K562 (cell line): ENCODE data around the gene CCDC148. TPM values are rescaled to one million over a fixed set of nuclear protein-coding genes. Genes with fewer than 3 reads are reported as not detected.

Source experiments
- ATAC-seq: fragments of 200-7000 bp; cut with Tn5 transposase; 3 replicates; pipeline ENCODE4 v1.9.1; 2020; ENCODE audit warnings: moderate library complexity
- BruUV-seq: library from RNA; stranded (reverse); fragments of 400-500 nt; replicated peaks from 2 replicates; lab custom pipeline; 2021; lab: Mats Ljungman, UMichigan
- CTCF ChIA-PET: fragments of 300-600 bp; formaldehyde crosslinking; extraction: SDS; loops from one replicate; lab custom pipeline; 2021; ENCODE audit warnings: low intra/inter-chr PET ratio; lab: Yijun Ruan, JAX
- POLR2A ChIA-PET: fragments of 300-600, 350-650 bp; sonication (Branson Sonifier 250); formaldehyde crosslinking; extraction: SDS; loops from one replicate; lab custom pipeline; 2021; ENCODE audit warnings: antibody characterized with exemption, inconsistent platforms; lab: Yijun Ruan, JAX
- DNase-seq, 4 experiments: peaks; one replicate each; pipeline versions ENCODE4 v3.0.0 to v3.0.0-alpha.2; 2011 to 2018; ENCODE audit warnings: low spot score in 3 of 4, mixed read lengths in 3 of 4; ENCODE audit errors: extremely low read depth in 1 of 4
- FAIRE-seq: peaks from 2 replicates; lab custom pipeline; 2011; peaks lifted over from hg19 to GRCh38; lab: Jason Lieb, UNC
- H2AFZ ChIP-seq: 2 replicates; pipeline ENCODE4 v1.6.0; 2011; ENCODE audit warnings: low read depth, low read length, control low read depth, inconsistent platforms
- H3K27ac ChIP-seq: fragments of 200-600 bp; 3 replicates; pipeline ENCODE4 v1.8.0; 2011; ENCODE audit warnings: low read depth, mild to moderate bottlenecking, control low read depth, inconsistent platforms, low read length, moderate library complexity, mixed read lengths; ENCODE audit errors: extremely low read depth
- H3K27me3 ChIP-seq, 2 experiments: fragments of 300-600 bp in 1 of 2; 2 replicates in 1 of 2; 3 replicates in 1 of 2; pipeline versions ENCODE4 v1.6.0 to v1.8.0; 2011; ENCODE audit warnings: inconsistent platforms in 2 of 2, low read length in 2 of 2, mild to moderate bottlenecking in 1 of 2, mixed read lengths in 1 of 2, moderate library complexity in 1 of 2; ENCODE audit not compliant: control insufficient read depth in 2 of 2, insufficient read depth in 2 of 2
- H3K36me3 ChIP-seq: fragments of 300-600 bp; 3 replicates; pipeline ENCODE4 v1.8.0; 2011; ENCODE audit warnings: mild to moderate bottlenecking, low read length, inconsistent platforms; ENCODE audit not compliant: control insufficient read depth, insufficient read depth
- H3K4me1 ChIP-seq, 2 experiments: fragments of 200-600 bp in 1 of 2; replicated peaks in 1 of 2; 2 replicates in 1 of 2; 3 replicates in 1 of 2; pipeline versions ENCODE4 v1.5.1 to v1.8.0; 2011; ENCODE audit warnings: inconsistent platforms in 2 of 2, low read length in 2 of 2, mild to moderate bottlenecking in 1 of 2, mixed read lengths in 1 of 2, moderate library complexity in 1 of 2; ENCODE audit not compliant: control insufficient read depth in 2 of 2, insufficient read depth in 2 of 2
- H3K4me2 ChIP-seq: 2 replicates; pipeline ENCODE4 v1.6.1; 2011; ENCODE audit warnings: low read length, control low read depth, inconsistent platforms, mixed read lengths; ENCODE audit not compliant: insufficient read depth
- H3K4me3 ChIP-seq: fragments of 200-600 bp; sonication (generic), shearing (Covaris generic); 2 replicates; pipeline ENCODE4 v1.5.1; 2016; ENCODE audit warnings: control low read depth, inconsistent platforms
- H3K79me2 ChIP-seq: fragments of 200-600 bp; 3 replicates; pipeline ENCODE4 v1.8.0; 2011; ENCODE audit warnings: low read length, inconsistent platforms; ENCODE audit not compliant: control insufficient read depth, insufficient read depth
- H3K9ac ChIP-seq, 2 experiments: 2 replicates each; pipeline versions ENCODE4 v1.6.0 to v1.6.1; 2011; ENCODE audit warnings: low read depth in 2 of 2, low read length in 2 of 2, control low read depth in 1 of 2, inconsistent platforms in 1 of 2, mild to moderate bottlenecking in 1 of 2, mixed read lengths in 1 of 2; ENCODE audit not compliant: insufficient read depth in 1 of 2
- H3K9me1 ChIP-seq: one replicate; pipeline ENCODE4 v1.6.0; 2011; ENCODE audit warnings: inconsistent platforms, mild to moderate bottlenecking, low read length, moderate library complexity; ENCODE audit not compliant: control insufficient read depth, insufficient read depth
- H3K9me3 ChIP-seq: replicated peaks from 2 replicates; pipeline ENCODE4 v1.5.1; 2011; ENCODE audit warnings: low read depth, low read length, inconsistent platforms; ENCODE audit not compliant: control insufficient read depth, insufficient read depth
- H4K20me1 ChIP-seq: replicated peaks from 2 replicates; pipeline ENCODE4 v1.6.1; 2011; ENCODE audit warnings: low read length, inconsistent platforms, mixed read lengths; ENCODE audit not compliant: control insufficient read depth, insufficient read depth
- BMI1 ChIP-seq: fragments of 150-350 bp; IDR thresholded peaks from 2 replicates; pipeline ENCODE4 v1.6.1; 2014; ENCODE audit warnings: low read length
- CBX1 ChIP-seq: sonication (generic); IDR thresholded peaks from 2 replicates; pipeline ENCODE4 v1.6.1; 2016; ENCODE audit warnings: antibody characterized with exemption, low read depth, mild to moderate bottlenecking
- ELF4 ChIP-seq: fragments of 450-650 bp; formaldehyde crosslinking; IDR thresholded peaks from 2 replicates; pipeline ENCODE4 v1.4.0; 2022; ENCODE audit warnings: missing genetic modification characterization
- GATA2 ChIP-seq: sonication (generic); formaldehyde crosslinking; IDR thresholded peaks from 2 replicates; pipeline ENCODE4 v1.4.0; 2020; ENCODE audit warnings: mild to moderate bottlenecking, missing genetic modification reagents
- KDM5B ChIP-seq: fragments of 200-600 bp; sonication (generic); IDR thresholded peaks from 2 replicates; pipeline ENCODE4 v1.6.1; 2012; ENCODE audit warnings: low read depth, mild to moderate bottlenecking, moderate library complexity, low read length, control low read depth, inconsistent platforms; ENCODE audit not compliant: insufficient replicate concordance
- NCOA6 ChIP-seq: fragments of 450-650 bp; IDR thresholded peaks from 2 replicates; pipeline ENCODE4 v1.6.1; 2017; ENCODE audit warnings: mild to moderate bottlenecking
- NFE2L1 ChIP-seq: fragments of 450-650 bp; IDR thresholded peaks from 2 replicates; pipeline ENCODE4 v1.6.1; 2016; ENCODE audit warnings: missing genetic modification characterization, low read depth, mild to moderate bottlenecking, missing compliant biosample characterization, moderate library complexity, borderline replicate concordance
- PCBP1 ChIP-seq: fragments of 200-400 bp; formaldehyde crosslinking; IDR thresholded peaks from 2 replicates; pipeline ENCODE4 v1.6.1; 2018; ENCODE audit warnings: mild to moderate bottlenecking, low read depth, low read length; ENCODE audit not compliant: poor library complexity, severe bottlenecking
- TBL1XR1 ChIP-seq, 2 experiments: IDR thresholded peaks; 2 replicates each; pipeline ENCODE4 v1.6.1; 2012; ENCODE audit warnings: improper control_type of control experiment in 2 of 2, low read length in 2 of 2, mild to moderate bottlenecking in 1 of 2
- ZNF184 ChIP-seq: sonication (generic); formaldehyde crosslinking; IDR thresholded peaks from 2 replicates; pipeline ENCODE4 v1.5.0; 2020; ENCODE audit warnings: missing genetic modification reagents
- ZNF699 ChIP-seq: fragments of 250-450 bp; sonication (Bioruptor Pico); IDR thresholded peaks from 2 replicates; pipeline ENCODE4 v1.8.0; 2021; ENCODE audit warnings: mild to moderate bottlenecking, moderate library complexity; ENCODE audit not compliant: insufficient replicate concordance
- ZNF740 ChIP-seq, 3 experiments: fragments of 200-800 bp in 1 of 3; sonication (Bioruptor generic) in 1 of 3; sonication (generic) in 1 of 3; formaldehyde crosslinking in 1 of 3; IDR thresholded peaks; 2 replicates each; pipeline versions ENCODE4 v1.6.1 to v1.8.0; 2016 to 2022; ENCODE audit warnings: mild to moderate bottlenecking in 2 of 3, missing compliant biosample characterization in 2 of 3, missing genetic modification characterization in 2 of 3, missing genetic modification reagents in 1 of 3
- WGBS: fragments of 100-300 bp; shearing (Covaris generic); methylation state at CpG from one replicate; pipeline ENCODE4 v1.1.6; 2016; ENCODE audit warnings: low coverage, mixed read lengths; ENCODE audit not compliant: insufficient coverage; ENCODE audit errors: missing lambda C conversion rate; 5-methylcytosine and 5-hydroxymethylcytosine counted together
- in situ Hi-C: fragments of 300-500 bp; cut with MboI; formaldehyde crosslinking; loops from 4 replicates; pipeline ENCODE4 v1.15.0; 2018; ENCODE audit warnings: inconsistent platforms, mixed read lengths
- intact Hi-C: fragments of 100-400 bp; cut with micrococcal nuclease; formaldehyde crosslinking; loops from 2 replicates; pipeline ENCODE4 v1.14.2; 2022
- polyA plus RNA-seq, 8 experiments: library from polyadenylated mRNA; depleted of rRNA in 4 of 8; stranded (reverse) in 5 of 8; unstranded in 3 of 8; fragments of >200 nt; fragmentation: Nextera tagmentation in 2 of 8; fragmentation: Illumina TruSeq in 1 of 8; extraction: Ambion mirVana in 2 of 8; extraction: Trizol in 1 of 8; gene quantifications; 2 replicates each; pipeline versions ENCODE4 v1.2.1 to v1.2.3, GENCODE V29; 2011 to 2014; ENCODE audit warnings: inconsistent platforms in 1 of 8, missing spikeins in 1 of 8
- total RNA-seq, 7 experiments: library from RNA; depleted of rRNA in 6 of 7; stranded (reverse); fragments of >200 nt in 6 of 7; fragmentation: Illumina TruSeq in 2 of 7; extraction: Trizol in 2 of 7; gene quantifications; 2 replicates each; pipeline versions ENCODE4 v1.2.1 to v1.2.3, GENCODE V29; 2011 to 2021; ENCODE audit warnings: low replicate concordance in 1 of 7

Gene CCDC148
- total and polyA plus RNA-seq, 9 of the 15 experiments (the other 6 are each of a cell fraction or from before 2014, with no cell fraction given): 0.10 to 1.4 (median 0.65) TPM

GRCh38 chr2:158478237-158478636 lies 21.7 kb upstream of the CCDC148 start:
- H3K4me2 ChIP-seq: no peak overlapping the region
- no peaks in the 10 kb centered on the region for H4K20me1 ChIP-seq
- BruUV-seq: no TSS peak
- FAIRE-seq: no peak
- H3K9ac ChIP-seq: no peak overlapping the region
- H3K4me3 ChIP-seq: no peak overlapping the region
- ChIA-PET POLR2A (interaction anchor here (0.5 to 2.1 kb wide), 4 partner anchors 9 to 645 kb away, joined by 3 to 9 read pairs (median 4); no protein-coding TSS in a partner anchor), CTCF (interaction anchor here (0.6 kb wide), 1 partner anchor 52 kb away, joined by 8 read pairs; no protein-coding TSS in a partner anchor)
- TF ChIP-seq GATA2 (CRISPR knock-in tag) (no peak), CBX1 (no peak), ZNF699 (CRISPR knock-in tag) (no peak), KDM5B (no peak), TBL1XR1 (IDR thresholded peaks at IDR 0.05; ENCODE audit: low read length in 2 of 2) (no peak)
- H3K27ac ChIP-seq: no peak overlapping the region
- no peaks in the 10 kb centered on the region for H3K9me1 ChIP-seq
- WGBS: 85% methylated on average over 6 of the region's 6 CpGs
- no peaks in the 10 kb centered on the region for H3K9me3 ChIP-seq
- H3K27me3 ChIP-seq: no peaks in the 10 kb centered on the region
- peaks cover 50% of the 10 kb centered on the region for H3K79me2 ChIP-seq
- no peak for DNase-seq
- H3K36me3 ChIP-seq: peaks cover 14% of the 10 kb centered on the region
- H3K4me1 ChIP-seq: no peaks in the 10 kb centered on the region; a peak in 2 of 5 replicates
- intact Hi-C loops: no loop called here
- in situ Hi-C loops: no loop called here
- H2AFZ ChIP-seq: no peak overlapping the region
- ATAC-seq: no peak

GRCh38 chr2:158477202-158477601 lies 20.6 kb upstream of the CCDC148 start:
- DNase-seq: no peak
- Histone ChIP-seq H3K9me1 (no peaks in the 10 kb centered on the region), H3K9me3 (no peaks in the 10 kb centered on the region), H3K4me3 (no peak overlapping the region), H3K27ac (no peak overlapping the region), H3K79me2 (peaks cover 41% of the 10 kb centered on the region), H3K4me1 (no peaks in the 10 kb centered on the region; a peak in 2 of 5 replicates), H2AFZ (no peak overlapping the region), H4K20me1 (no peaks in the 10 kb centered on the region), H3K4me2 (no peak overlapping the region), H3K9ac (no peak overlapping the region), H3K36me3 (peaks cover 14% of the 10 kb centered on the region), H3K27me3 (no peaks in the 10 kb centered on the region)
- POLR2A ChIA-PET: interaction anchor here (0.7 to 2.1 kb wide), 4 partner anchors 12 to 14 kb away, joined by 3 to 9 read pairs (median 4); no protein-coding TSS in a partner anchor
- WGBS: 82% methylated on average over 3 of the region's 3 CpGs
- intact Hi-C loops: no loop called here
- ATAC-seq: no peak
- CTCF ChIA-PET: no interaction called here
- no TSS peak for BruUV-seq
- FAIRE-seq: no peak
- in situ Hi-C loops: no loop called here
- TF ChIP-seq NFE2L1 (tag) (no peak), ZNF740 (CRISPR knock-in tag; IDR thresholded peaks at IDR 0.05) (no peak), ZNF740 (tag; IDR thresholded peaks at IDR 0.05) (no peak), NCOA6 (no peak), ZNF184 (CRISPR knock-in tag) (no peak), ELF4 (no peak), BMI1 (no peak), PCBP1 (no peak)
